Spinal cord (tissue), 10 donors: ENCODE results near the gene ALG13. TPM values are rescaled to one million over a fixed set of nuclear protein-coding genes. Genes with fewer than 3 reads are reported as not detected.
"Not testable (repeated sequence)": the region's sequence is repeated elsewhere in the genome, so short reads cannot be mapped to it uniquely, and the experiment has no call there.

Source experiments
- DNase-seq, 6 donors: peaks; one replicate each; pipeline versions ENCODE4 v3.0.0 to v3.0.0-alpha.2; 2013 to 2015; ENCODE audit warnings: low spot score in 6 of 6, low read depth in 4 of 6
- H3K27ac ChIP-seq: one replicate; pipeline ENCODE4 v1.5.1; 2013; ENCODE audit warnings: low read depth, low read length, control low read depth
- H3K27me3 ChIP-seq: one replicate; pipeline ENCODE4 v1.6.1; 2013; ENCODE audit warnings: low read length; ENCODE audit not compliant: control insufficient read depth, insufficient read depth
- H3K36me3 ChIP-seq: one replicate; pipeline ENCODE4 v1.6.1; 2013; ENCODE audit warnings: low read length; ENCODE audit not compliant: control insufficient read depth, insufficient read depth
- H3K4me1 ChIP-seq: one replicate; pipeline ENCODE4 v1.6.1; 2013; ENCODE audit warnings: low read length; ENCODE audit not compliant: control insufficient read depth, insufficient read depth
- H3K4me3 ChIP-seq: one replicate; pipeline ENCODE4 v1.5.1; 2013; ENCODE audit warnings: low read depth, low read length, control low read depth
- H3K9me3 ChIP-seq: one replicate; pipeline ENCODE4 v1.6.1; 2013; ENCODE audit warnings: low read length; ENCODE audit not compliant: control insufficient read depth, insufficient read depth
- WGBS: methylation state at CpG from one replicate; pipeline ENCODE4 v1.1.5; 2013; ENCODE audit warnings: missing lambda C conversion rate; ENCODE audit not compliant: insufficient coverage; 5-methylcytosine and 5-hydroxymethylcytosine counted together
- long read RNA-seq, 4 donors: transcript quantifications; one replicate each; lab custom pipeline, GENCODE V29; 2026
- polyA plus RNA-seq, 2 donors: library from polyadenylated mRNA; unstranded; fragments of 120-200 nt; gene quantifications; one replicate each; pipeline ENCODE4 v1.2.1, GENCODE V29; 2013; ENCODE audit not compliant: insufficient read length in 2 of 2
- total RNA-seq, 2 donors: library from RNA; depleted of rRNA in 1 of 2; stranded (reverse); fragments of 120-200 nt in 1 of 2; fragments of >200 nt in 1 of 2; gene quantifications; one replicate each; pipeline versions ENCODE4 v1.2.3 to v1.2.4, GENCODE V29; 2013 to 2014
- donor health status: healthy.

Gene ALG13
- 10 to 100 TPM; 45.2 to 69.4 TPM for total RNA-seq
- 10 to 100 TPM; 55.9 to 56.2 TPM for polyA plus RNA-seq
- long read RNA-seq, donor 1, transcript ALG13-219 (2 exons, 651 nt): major isoform, 8 of 49 reads
- long read RNA-seq, donor 1, transcript ALG13-202 (4 exons, 2,770 nt): minor isoform, 7 of 49 reads
- long read RNA-seq, donor 1, partial matches to known transcripts: 24 of 49 reads
- long read RNA-seq, donor 1, other reads (novel, unspliced or antisense): 0 of 49 reads
- long read RNA-seq, donor 2, transcript ALG13-202 (4 exons, 2,770 nt): major isoform, 5 of 10 reads
- long read RNA-seq, donor 2, partial matches to known transcripts: 0 of 10 reads
- long read RNA-seq, donor 2, other reads (novel, unspliced or antisense): 0 of 10 reads
- long read RNA-seq, donor 3, transcript ALG13-202 (4 exons, 2,770 nt): major isoform, 5 of 8 reads
- long read RNA-seq, donor 3, partial matches to known transcripts: 0 of 8 reads
- long read RNA-seq, donor 3, other reads (novel, unspliced or antisense): 0 of 8 reads
- long read RNA-seq, donor 4, full-length matches to known transcripts: 15 of 15 reads
- long read RNA-seq, donor 4, partial matches to known transcripts: 0 of 15 reads
- long read RNA-seq, donor 4, other reads (novel, unspliced or antisense): 0 of 15 reads

DNA sequence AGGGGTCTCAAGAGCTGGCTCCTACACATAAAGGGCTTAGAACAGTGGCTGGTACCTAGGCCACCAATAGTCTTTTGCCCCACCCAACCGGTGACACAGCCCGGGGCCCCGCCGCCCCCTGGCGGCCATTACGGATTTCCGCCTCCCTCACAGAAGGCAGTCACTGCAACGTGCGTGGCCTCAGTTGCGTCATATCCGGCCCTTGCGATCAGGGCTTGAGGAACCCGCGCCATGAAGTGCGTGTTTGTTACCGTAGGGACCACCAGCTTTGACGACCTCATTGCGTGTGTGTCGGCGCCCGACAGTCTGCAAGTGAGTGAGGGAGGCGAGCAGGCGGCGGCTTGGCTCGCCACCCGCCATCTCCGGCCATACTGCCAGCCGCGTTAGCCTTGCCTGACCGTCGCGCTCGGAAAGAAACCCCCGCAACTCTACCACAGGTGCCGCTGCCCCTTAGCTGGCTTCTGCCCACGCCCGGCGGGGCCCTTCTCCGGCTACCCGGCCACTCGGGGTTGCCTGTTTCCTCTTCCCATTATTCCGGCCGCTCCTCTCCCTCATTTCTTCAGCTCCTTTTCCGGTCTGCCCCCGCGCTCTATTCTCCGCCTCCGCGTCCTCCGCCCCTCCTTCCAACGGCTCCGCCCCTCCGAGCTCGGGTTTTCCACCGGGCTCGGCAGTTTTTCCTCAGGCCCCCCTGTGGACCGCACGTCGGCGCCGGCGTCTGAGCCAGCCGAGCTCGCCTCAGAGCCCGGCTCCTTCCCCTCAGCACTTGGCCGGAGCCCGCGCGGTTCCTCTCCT is at the start of gene ALG13:
Gene ALG13 (plus strand): TSS at position 183 of the 792 bp plus-strand sequence. CDS start 49 bp downstream, at position 232.
- peak within 1 kb of the TSS; percentile 86 for H3K4me3 ChIP-seq
- 13% methylated on average over 69 of the region's 69 CpGs for WGBS
- no peaks in the 10 kb centered on the region for H3K9me3 ChIP-seq
- peak; percentile 46 to 97 (median 76) for DNase-seq
- H3K27me3 ChIP-seq: peaks cover 22% of the 10 kb centered on the region
- H3K36me3 ChIP-seq: no peaks in the 10 kb centered on the region
- peaks cover 6% of the 10 kb centered on the region for H3K4me1 ChIP-seq
- H3K27ac ChIP-seq: peak within 1 kb of the TSS; percentile 97

DNA sequence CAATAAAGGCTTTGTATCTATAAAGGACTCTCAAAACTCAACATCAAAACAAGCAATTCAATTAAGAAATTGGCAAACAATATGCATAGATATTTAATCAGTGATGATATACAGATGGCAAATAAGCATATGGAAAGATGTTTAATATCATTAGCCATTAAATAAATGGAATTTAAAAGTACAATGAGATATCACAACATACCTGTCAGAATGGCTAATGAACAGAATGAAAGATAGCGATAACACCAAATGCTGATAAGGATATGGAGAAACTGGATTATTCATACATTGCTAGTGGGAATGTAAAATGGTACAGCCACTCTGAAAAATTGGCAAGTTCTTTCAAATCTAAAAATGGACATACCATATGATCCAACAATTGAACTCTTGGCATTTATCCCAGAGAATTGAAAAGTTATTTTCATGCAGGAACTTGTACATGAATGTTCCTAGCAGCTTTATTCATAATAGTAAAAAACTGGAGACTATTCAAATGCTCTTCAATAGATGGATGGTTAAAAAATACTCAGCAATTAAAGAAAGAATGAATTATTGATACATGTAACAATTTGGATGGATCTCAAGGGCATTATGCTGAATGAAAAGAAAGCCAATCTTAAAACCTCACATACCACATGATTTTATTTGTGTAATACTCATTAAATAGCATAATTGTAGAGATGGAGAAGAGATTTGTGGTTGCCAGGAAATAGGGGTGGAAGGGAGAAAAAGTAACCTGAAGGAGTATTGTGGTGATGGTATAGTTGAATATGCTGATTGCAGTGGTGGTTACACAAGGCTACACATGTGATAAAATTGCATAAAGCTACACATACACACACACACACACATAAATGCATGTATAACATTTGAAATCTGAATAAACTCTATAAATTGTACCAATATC is 45.9 kb upstream of the ALG13 start:
- Histone ChIP-seq H3K36me3 (no peaks in the 10 kb centered on the region), H3K4me3 (no peak overlapping the region), H3K27me3 (peaks cover 3% of the 10 kb centered on the region), H3K9me3 (no peaks in the 10 kb centered on the region), H3K27ac (no peak overlapping the region), H3K4me1 (no peaks in the 10 kb centered on the region)
- peak in 2 of 6 donors; percentile 4 to 65 for DNase-seq
- no CpG with 5 or more reads among the region's 1 CpG for WGBS

DNA sequence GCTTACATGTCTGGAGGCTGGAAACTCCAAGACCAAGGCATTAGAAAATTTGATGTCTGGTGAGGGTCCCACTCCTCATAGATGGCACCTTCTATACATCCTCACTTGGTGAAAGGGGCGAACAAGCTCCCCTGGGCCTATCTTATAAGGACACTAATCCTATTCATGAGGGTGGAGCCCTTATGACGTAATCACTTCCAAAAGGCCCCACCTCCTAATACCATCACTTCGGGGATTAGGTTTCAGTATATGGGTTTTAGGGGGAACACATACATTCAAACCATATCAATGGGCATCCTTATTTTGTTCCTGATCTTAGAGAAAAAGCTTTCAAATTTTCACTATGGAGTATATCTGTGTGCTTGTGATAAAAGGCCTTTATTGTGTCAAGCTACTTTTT is 39.0 kb upstream of the ALG13 start:
- H3K27me3 ChIP-seq: peaks cover 5% of the 10 kb centered on the region

DNA sequence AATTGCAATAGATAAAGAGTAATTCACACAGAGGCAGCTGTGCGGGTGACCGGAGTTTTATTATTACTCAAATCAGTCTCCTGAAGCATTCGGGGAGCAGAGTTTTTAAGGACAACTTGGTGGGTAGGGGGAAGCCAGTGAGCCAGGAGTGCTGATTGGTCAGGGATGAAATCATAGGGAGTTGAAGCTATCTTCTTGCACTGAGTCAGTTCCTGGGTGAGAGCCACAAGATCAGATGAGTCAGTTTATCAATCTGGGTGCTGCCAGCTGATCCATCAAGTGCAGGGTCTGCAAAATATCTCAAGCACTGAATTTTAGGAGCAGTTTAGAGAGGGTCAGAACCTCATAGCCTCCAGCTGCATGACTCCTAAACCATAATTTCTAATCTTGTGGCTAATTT is 35.8 kb upstream of the ALG13 start:
- H3K9me3 ChIP-seq, H3K27ac ChIP-seq, DNase-seq, H3K36me3 ChIP-seq, H3K4me1 ChIP-seq, H3K4me3 ChIP-seq, H3K27me3 ChIP-seq: not testable (repeated sequence)
- 88% methylated on average over 3 of the region's 3 CpGs for WGBS

More for the DNA sequence above, 39.0 kb upstream of the ALG13 start:
- no peak for DNase-seq
- Histone ChIP-seq H3K4me3 (no peak overlapping the region), H3K27ac (no peak overlapping the region), H3K9me3 (no peaks in the 10 kb centered on the region), H3K4me1 (no peaks in the 10 kb centered on the region), H3K36me3 (no peaks in the 10 kb centered on the region)
- WGBS: no CpG with 5 or more reads among the region's 3 CpGs

DNA sequence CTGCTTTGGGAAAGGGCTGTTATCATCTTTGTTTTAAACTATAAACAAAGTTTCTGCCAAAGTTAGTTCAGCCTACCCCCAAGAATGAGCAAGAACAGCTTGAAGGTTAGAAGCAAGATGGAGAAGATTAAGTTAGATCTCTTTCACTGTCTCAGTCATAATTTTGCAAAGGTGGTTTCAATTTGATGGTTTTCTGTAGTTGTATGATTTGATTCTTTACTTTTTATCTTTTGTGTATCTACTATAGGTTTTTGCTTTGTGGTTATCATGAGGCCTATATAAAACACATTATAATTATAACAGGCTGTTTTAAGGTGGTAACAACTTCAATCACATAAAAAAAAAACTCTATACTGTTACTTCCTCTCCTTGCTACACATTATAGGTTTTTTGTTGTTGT is 35.4 kb upstream of the ALG13 start:
- no peak overlapping the region for H3K27ac ChIP-seq

DNA sequence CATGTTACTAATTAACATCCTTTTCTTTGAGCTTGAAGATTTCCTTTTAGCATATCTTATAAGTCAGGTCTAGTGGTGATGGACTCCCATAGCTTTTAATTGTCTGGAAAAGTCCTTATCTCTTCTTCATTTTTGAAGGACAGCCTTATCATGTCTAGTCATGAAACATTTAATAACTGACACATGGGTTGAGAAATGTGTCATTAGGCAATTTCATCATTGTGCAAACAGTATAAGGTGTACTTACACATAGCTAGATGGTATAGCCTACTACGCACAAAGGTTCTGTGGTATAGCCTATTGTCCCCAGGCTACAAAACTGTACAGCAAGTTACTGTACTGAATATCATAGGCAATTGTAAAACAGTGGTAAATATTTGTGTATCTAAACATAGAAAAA is 34.5 kb upstream of the ALG13 start:
- no CpG with 5 or more reads among the region's 1 CpG for WGBS
- Histone ChIP-seq H3K4me3 (no peak overlapping the region), H3K27ac (no peak overlapping the region), H3K27me3 (peaks cover 6% of the 10 kb centered on the region), H3K4me1 (no peaks in the 10 kb centered on the region), H3K9me3 (no peaks in the 10 kb centered on the region), H3K36me3 (no peaks in the 10 kb centered on the region)
- no peak for DNase-seq

More for the DNA sequence above, 35.4 kb upstream of the ALG13 start:
- no peaks in the 10 kb centered on the region for H3K9me3 ChIP-seq
- no peak overlapping the region for H3K4me3 ChIP-seq
- no peak for DNase-seq
- no peaks in the 10 kb centered on the region for H3K4me1 ChIP-seq
- H3K36me3 ChIP-seq: no peaks in the 10 kb centered on the region
- peaks cover 6% of the 10 kb centered on the region for H3K27me3 ChIP-seq

DNA sequence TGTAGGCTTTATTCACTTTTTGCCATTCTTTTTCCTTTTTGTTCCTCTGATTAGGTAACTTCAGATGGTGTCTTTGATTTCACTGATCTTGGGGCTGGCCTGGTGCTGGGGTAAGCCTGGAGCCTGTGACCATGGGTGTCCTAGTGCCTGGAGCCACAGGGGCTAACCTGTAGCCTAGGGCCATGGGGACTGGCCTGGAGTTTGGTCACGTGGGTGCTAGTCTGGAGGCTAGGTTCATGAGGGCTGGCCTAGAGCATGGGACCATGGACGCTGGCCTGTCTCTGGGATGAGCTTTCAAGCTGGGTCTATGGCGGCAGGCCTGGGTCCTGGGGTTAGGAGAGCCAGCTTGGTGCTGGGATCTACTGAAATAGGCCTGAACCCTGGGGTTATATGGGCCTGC is 32.2 kb upstream of the ALG13 start:
- no peaks in the 10 kb centered on the region for H3K9me3 ChIP-seq
- WGBS: 75% methylated on average over 3 of the region's 3 CpGs
- no peak overlapping the region for H3K27ac ChIP-seq
- peaks cover 6% of the 10 kb centered on the region for H3K27me3 ChIP-seq
- no peaks in the 10 kb centered on the region for H3K4me1 ChIP-seq
- no peak overlapping the region for H3K4me3 ChIP-seq
- no peaks in the 10 kb centered on the region for H3K36me3 ChIP-seq
- no peak for DNase-seq

DNA sequence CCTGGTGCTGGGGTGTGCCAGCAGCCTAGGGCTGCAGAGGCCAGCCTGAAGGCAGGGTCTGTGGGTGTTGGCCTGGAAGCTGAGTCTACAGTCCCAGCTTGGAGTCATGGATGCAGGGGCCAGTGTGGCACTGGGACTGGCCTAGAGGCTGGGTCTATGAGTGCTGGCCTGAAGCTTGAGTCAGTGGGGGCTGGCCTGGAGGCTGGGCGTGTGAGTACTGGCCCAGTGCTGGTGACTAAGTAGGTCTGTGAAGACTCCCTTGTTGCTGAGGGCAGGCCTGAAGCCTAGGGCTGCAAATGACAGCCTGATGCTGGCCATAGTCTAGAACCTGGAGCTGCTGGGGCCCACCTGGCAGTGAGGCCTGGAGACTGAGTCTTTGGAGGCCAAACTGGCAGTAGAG is 31.3 kb upstream of the ALG13 start:
- H3K36me3 ChIP-seq: no peaks in the 10 kb centered on the region
- DNase-seq: no peak
- no peak overlapping the region for H3K4me3 ChIP-seq
- WGBS: 64% methylated on average over 1 of the region's 1 CpG
- no peaks in the 10 kb centered on the region for H3K9me3 ChIP-seq
- peaks cover 6% of the 10 kb centered on the region for H3K27me3 ChIP-seq
- no peaks in the 10 kb centered on the region for H3K4me1 ChIP-seq
- H3K27ac ChIP-seq: no peak overlapping the region

DNA sequence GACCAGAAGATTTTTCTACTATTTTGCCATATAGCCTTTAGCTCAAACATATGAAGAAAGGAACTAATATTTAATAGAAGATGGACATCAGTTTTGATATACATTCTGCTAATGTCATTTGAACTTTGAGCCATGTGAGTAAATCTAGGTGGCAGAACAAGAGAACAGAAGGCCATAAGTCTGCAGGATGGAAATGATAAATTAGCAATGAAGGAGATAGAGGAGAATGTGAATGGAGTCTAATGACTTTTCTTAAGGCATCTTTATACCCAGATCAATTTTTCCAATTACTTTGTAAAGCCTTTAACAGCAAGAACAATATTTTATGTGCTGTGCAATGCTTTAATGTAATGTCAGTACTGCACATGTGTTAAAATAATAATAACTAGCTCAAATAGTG is 30.1 kb upstream of the ALG13 start:
- Histone ChIP-seq H3K36me3 (no peaks in the 10 kb centered on the region), H3K4me3 (no peak overlapping the region), H3K4me1 (no peaks in the 10 kb centered on the region), H3K27me3 (peaks cover 4% of the 10 kb centered on the region), H3K27ac (no peak overlapping the region), H3K9me3 (no peaks in the 10 kb centered on the region)
- peak in 1 of 6 donors; percentile 16 for DNase-seq
